ENCODE data around the gene SFXN3. TPM values are rescaled to one million over a fixed set of nuclear protein-coding genes. Genes with fewer than 3 reads are reported as not detected.

Gene SFXN3
- total RNA-seq, 2 experiments from 2014 or later: 28.8 to 29.6 TPM

DNA sequence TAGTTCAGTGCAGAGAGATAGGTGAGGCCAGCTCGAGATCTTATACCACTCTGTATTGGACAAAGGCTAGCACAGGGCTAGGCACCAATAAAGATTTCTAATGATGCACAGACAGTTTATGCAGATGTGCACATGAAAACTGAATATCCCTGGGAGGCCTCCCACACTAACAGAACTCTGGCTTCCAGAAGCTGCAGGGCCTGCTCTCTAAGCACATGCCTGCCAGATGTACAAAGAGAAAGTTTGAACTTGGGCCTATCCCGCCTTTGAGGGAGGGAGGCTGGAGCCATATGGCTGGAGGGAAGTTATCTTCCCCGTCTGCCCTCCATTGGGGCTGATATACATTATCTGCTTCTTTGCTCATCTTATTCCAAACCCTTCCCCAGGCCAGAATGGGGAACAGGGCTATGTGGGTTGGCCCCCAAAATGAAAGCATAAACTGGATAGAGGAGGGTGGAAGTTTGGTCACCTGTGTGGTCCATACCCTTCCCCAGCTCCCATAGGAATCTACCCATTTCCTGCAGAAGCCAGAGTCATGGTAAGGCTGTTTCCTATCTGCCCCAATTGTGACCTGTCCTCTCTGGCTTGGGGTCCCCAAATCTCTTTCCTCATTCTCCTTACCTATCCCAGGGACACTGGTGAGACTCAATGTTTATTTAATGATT is 34.6 kb downstream of the SFXN3 start:
- H3K36me3 Mint-ChIP-seq (ENCODE audit: low read depth): no peaks in the 10 kb centered on the region
- CTCF ChIA-PET: interaction anchor here (0.8 to 23.2 kb wide), 5 partner anchors 10 to 148 kb away, joined by 3 to 655 read pairs (median 43); no protein-coding TSS in a partner anchor
- DNase-seq (no peak), ATAC-seq (no peak)
- TF ChIP-seq, protein P1, sequence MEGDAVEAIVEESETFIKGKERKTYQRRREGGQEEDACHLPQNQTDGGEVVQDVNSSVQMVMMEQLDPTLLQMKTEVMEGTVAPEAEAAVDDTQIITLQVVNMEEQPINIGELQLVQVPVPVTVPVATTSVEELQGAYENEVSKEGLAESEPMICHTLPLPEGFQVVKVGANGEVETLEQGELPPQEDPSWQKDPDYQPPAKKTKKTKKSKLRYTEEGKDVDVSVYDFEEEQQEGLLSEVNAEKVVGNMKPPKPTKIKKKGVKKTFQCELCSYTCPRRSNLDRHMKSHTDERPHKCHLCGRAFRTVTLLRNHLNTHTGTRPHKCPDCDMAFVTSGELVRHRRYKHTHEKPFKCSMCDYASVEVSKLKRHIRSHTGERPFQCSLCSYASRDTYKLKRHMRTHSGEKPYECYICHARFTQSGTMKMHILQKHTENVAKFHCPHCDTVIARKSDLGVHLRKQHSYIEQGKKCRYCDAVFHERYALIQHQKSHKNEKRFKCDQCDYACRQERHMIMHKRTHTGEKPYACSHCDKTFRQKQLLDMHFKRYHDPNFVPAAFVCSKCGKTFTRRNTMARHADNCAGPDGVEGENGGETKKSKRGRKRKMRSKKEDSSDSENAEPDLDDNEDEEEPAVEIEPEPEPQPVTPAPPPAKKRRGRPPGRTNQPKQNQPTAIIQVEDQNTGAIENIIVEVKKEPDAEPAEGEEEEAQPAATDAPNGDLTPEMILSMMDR (IDR thresholded peaks at IDR 0.05): no peak
- H3K27ac Mint-ChIP-seq: no peak overlapping the region
- POLR2A ChIA-PET: interaction anchor here (1.2 to 1.6 kb wide), 3 partner anchors 18 to 76 kb away, joined by 3 to 5 read pairs (median 4); no protein-coding TSS in a partner anchor
- peaks cover 26% of the 10 kb centered on the region for H3K4me1 Mint-ChIP-seq (ENCODE audit: low read depth)
- no peaks in the 10 kb centered on the region for H3K9me3 Mint-ChIP-seq
- peaks cover 43% of the 10 kb centered on the region for H3K27me3 Mint-ChIP-seq
- intact Hi-C loops (cut with micrococcal nuclease): no loop called here
- H3K4me3 Mint-ChIP-seq: no peak overlapping the region

DNA sequence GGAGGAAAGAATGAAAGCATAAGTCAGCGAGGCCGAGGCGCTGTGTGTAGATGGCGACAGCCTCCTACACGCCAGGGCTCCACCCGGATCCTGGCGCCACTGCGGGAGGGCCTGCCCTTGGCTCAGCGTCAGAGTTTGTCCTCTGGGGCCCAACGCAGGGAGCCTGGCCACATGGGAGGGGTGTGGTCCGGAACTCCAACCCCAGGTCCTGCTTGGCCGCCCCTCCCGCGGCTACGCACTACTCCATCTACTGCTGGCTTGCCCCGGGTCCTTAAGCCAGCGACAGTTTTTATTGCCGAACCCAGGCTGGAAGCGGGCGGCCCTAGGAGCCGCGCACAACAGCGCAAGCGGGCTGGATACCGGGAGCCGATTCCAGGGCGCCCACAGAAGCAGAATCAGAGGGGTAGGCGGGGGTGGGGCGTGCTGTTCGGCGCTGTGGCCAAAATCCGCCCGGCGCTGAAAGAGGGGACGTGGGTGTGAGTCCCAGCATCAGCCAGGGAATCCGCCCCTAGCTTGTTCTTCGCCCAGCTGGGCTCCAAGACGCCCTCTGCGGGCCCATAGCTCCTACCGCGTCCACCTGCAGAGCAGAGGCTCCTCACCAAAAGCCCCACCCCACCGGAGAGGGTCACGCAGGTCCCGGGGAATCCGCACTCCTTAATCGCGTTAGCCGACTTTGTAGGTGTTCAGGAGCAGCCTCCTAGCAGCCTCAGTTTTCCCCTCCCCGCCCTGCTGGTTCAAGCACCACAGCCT is 35.3 kb downstream of the SFXN3 start:
- DNase-seq (peak; percentile 72), ATAC-seq (peak; percentile 65)
- Mint-ChIP-seq H3K9me3 (no peaks in the 10 kb centered on the region), H3K4me1 (ENCODE audit: low read depth) (peaks cover 26% of the 10 kb centered on the region), H3K36me3 (ENCODE audit: low read depth) (no peaks in the 10 kb centered on the region), H3K27me3 (peaks cover 43% of the 10 kb centered on the region), H3K27ac (no peak overlapping the region), H3K4me3 (peak overlapping the region; percentile 51)
- POLR2A ChIA-PET: interaction anchor here (1.2 to 1.3 kb wide), 2 partner anchors 19 to 34 kb away, joined by 3 to 4 read pairs; no protein-coding TSS in a partner anchor
- intact Hi-C loops (cut with micrococcal nuclease): no loop called here
- TF ChIP-seq, protein P1 (IDR thresholded peaks at IDR 0.05): peak; percentile 46
- CTCF ChIA-PET: interaction anchor here (0.6 to 23.2 kb wide), 11 partner anchors 10 to 506 kb away, joined by 3 to 655 read pairs (median 10); partner anchors contain the start of genes PDZD7 and SFXN3

DNA sequence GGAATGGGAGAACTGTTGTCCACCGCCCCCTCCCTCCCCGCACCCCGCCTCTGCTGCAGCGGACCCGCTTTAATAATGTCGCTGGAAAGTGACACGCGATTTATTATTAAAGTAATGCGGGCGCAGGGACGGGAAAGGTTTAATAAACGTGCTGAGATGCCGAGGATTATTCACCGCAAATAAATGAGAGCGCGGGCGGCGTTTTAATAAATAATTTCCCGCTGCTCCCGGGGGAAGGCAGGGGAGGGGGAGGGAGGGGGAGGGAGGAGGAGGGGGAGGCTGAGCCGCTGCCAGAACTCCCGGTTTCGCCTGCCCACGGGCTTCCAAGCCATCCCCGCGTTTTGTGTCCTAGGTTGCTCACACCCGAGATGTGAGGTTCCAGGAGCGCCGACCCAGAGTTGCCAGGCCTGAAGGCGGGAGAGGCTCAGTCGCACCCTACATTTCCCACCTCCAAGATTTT is 35.9 kb downstream of the SFXN3 start:
- H3K4me3 Mint-ChIP-seq: peak overlapping the region; percentile 74
- H3K4me1 Mint-ChIP-seq (ENCODE audit: low read depth): peaks cover 25% of the 10 kb centered on the region
- ATAC-seq (no peak), DNase-seq (no peak)
- peaks cover 47% of the 10 kb centered on the region for H3K27me3 Mint-ChIP-seq
- H3K36me3 Mint-ChIP-seq (ENCODE audit: low read depth): no peaks in the 10 kb centered on the region
- POLR2A ChIA-PET: interaction anchor here (1.0 to 1.3 kb wide), 2 partner anchors 20 to 24 kb away, joined by 3 to 4 read pairs; no protein-coding TSS in a partner anchor
- CTCF ChIA-PET: interaction anchor here (0.7 to 23.2 kb wide), 15 partner anchors 9 to 536 kb away, joined by 3 to 655 read pairs (median 7); partner anchors contain the start of genes PDZD7 and SFXN3
- intact Hi-C loops (cut with micrococcal nuclease): no loop called here
- no peak overlapping the region for H3K27ac Mint-ChIP-seq
- H3K9me3 Mint-ChIP-seq: no peaks in the 10 kb centered on the region
- TF ChIP-seq, protein P1 (IDR thresholded peaks at IDR 0.05): no peak

DNA sequence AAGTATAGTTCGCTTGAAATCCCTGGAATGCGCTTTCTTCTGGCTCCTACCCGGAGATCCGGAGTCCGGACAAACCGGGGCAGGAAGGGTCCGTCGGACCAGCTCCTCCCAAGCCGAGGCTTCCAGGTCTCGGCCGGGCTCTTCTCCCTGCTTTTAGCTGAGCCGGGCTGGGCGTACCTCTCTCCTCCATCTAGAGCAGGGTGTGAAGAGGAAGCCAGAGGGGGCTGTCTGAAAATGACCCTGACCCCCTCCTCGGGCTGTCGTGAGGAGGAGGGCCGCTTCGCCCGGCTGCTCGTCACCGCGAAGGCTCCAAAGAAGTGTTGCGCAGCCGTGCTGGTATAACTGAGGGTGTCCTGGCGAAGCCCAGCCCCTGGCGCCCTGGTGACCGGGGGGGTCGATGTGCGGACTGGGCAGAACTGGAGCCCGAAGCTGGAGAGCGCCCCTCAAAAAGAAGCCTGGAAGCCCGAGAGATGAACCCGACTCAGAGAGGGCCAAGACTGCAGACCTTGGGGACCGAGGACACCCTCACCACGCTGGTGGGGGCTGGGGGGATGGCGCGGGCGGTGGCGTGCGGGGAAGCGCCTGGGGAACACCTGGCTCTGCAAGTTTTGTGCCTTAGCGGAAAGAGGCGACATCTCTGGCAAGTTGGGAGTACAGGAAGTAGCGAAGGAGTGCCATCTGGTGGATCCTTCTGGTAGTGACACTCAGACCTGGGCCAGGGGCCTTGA is 36.5 kb downstream of the SFXN3 start:
- Mint-ChIP-seq H3K27ac (no peak overlapping the region), H3K27me3 (peaks cover 52% of the 10 kb centered on the region), H3K4me1 (ENCODE audit: low read depth) (peaks cover 22% of the 10 kb centered on the region), H3K36me3 (ENCODE audit: low read depth) (no peaks in the 10 kb centered on the region), H3K4me3 (peak overlapping the region; percentile 74), H3K9me3 (no peaks in the 10 kb centered on the region)
- DNase-seq (peak; percentile 88), ATAC-seq (peak; percentile 77)
- ChIA-PET CTCF (interaction anchor here (0.7 to 23.2 kb wide), 17 partner anchors 7 to 535 kb away, joined by 3 to 655 read pairs (median 7); partner anchors contain the start of genes PDZD7 and SFXN3), POLR2A (interaction anchor here (1.0 to 1.3 kb wide), 2 partner anchors 20 to 24 kb away, joined by 3 to 4 read pairs; no protein-coding TSS in a partner anchor)
- intact Hi-C loops (cut with micrococcal nuclease): no loop called here
- TF ChIP-seq, protein P1 (IDR thresholded peaks at IDR 0.05): peak; percentile 88
